T-helper 1 cell treated with Interleukin-12 subunit alpha and Interleukin-12 subunit beta and Interleukin-4 antibody, amounts not matched to agents 30 ng/mL and 1 ng/mL, for 36 hours (primary cell): Measurements from ENCODE around the gene NSUN2. TPM values are rescaled to one million over a fixed set of nuclear protein-coding genes. Genes with fewer than 3 reads are reported as not detected.
"Not testable (repeated sequence)": the region's sequence is repeated elsewhere in the genome, so short reads cannot be mapped to it uniquely, and the experiment has no call there.

Source experiments
- intact Hi-C: fragments of 100-400 bp; cut with micrococcal nuclease; formaldehyde crosslinking; loops from one replicate; pipeline ENCODE4 v1.15.1; 2024
- total RNA-seq: library from RNA; stranded (reverse); gene quantifications from 2 replicates; pipeline ENCODE4 v1.2.3, GENCODE V29; 2022

Gene NSUN2
- total RNA-seq, 1 donor from 2014 or later, result 93.4 TPM

DNA sequence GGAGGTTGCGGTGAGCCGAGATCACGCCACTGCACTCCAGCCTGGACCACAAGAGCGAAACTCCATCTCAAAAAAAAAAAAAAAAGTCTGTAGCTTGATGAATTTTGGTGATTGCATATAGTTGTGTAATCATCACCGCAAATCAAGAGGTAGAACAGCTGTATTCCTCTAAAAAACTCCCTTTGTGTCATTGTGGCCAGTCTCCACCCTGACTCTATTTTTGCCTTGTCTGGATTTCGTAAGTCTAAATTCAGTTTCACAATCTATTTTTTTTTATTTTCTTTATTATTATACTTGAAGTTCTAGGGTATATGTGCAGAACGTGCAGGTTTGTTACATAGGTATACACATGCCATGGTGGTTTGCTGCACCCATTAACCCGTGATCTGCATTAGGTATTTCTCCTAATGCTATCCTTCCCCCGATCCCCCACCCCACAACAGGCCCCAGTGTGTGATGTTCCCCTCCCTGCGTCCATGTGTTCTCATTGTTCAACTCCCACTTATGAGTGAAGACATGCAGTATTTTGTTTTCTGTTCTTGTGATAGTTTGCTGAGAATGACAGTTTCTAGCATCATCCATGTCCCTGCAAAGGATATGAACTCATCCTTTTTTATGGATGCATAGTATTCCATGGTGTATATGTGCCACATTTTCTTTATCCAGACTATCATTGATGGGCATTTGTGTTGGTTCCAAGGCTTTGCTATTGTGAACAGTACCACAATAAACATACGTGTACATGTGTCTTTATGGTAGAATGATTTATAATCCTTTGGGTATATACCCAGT is 12.9 kb upstream of the NSUN2 start:
- intact Hi-C loops, result not testable (repeated sequence)

DNA sequence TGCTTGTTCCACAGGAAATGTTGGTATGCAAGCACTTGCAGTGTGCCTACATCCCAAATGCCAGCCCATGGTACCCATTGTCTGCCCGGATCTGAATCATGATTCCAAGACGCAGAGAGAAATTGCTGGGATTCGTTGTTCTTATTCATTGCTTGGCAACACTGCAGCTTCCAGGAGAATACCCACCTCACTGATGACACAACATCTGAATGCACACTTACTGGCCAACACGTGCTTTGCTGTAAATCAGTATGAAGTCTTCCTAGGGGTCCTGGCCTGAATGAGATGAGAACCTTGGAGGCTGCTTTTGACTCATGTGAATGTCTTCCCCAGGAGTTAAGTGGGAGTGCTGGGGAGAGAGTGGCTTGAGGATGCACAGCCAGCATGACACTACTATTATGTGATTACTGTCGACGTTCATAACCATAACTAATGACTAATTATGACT is 12.0 kb upstream of the NSUN2 start:
- intact Hi-C loops, result no loop called here

DNA sequence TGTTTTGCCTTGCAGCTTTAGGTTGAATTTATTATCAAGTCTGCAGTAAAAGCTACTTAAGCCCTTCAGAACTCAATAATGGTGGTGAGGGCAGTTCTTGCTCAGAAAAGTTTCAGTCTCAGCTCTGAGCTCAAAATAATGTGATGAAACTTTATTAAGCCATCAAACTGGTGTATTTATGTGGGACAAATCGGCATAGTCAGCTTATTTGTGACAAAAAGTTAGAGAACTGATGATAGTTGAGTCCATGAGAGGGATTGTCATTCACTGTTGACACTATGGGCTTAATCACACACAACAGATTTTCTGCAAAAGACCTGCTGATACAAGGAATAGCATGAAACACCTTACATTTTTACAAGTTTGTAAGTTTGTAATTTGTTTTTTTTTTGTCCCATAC is 9.8 kb upstream of the NSUN2 start:
- intact Hi-C loops, result no loop called here

DNA sequence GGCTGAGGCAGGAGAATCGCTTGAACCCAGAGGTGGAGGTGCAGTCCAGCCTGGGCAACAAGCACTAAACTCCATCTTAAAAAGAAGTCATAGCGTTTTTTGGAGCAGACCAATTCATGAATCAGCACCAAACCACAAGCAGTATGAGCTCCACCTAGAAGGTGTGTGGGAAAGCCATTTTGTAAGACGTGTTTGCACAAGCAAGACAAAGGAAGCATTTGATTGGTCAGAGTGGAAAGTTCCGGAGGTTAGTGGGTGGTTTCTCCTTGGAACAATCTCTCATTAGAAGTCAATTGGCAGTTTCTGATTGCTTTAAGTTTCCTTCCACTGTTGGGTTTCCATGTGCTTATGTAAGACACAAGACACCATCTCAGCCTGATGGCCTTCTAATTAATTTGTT is 5.4 kb upstream of the NSUN2 start:
- intact Hi-C loops, result no loop called here

DNA sequence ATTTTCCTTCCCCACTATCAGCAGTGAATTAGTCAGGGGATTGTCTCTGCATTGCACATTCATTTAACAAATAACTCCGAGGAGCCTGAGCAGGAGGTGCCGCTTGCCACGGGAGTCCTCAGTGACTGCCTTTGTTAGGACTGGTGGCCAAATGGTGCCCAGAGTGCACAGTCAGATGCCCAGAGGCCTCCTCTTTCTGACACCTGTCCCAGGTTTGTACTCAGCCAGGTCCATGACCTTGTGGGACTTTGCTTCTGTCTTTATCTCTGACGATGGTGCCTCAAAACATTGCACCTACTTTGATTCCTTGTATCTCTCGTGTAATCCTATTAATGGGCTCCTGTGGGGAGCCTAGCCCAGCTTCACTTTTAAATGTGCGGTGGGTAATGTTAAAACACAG is 4.7 kb upstream of the NSUN2 start:
- intact Hi-C loops, result no loop called here

DNA sequence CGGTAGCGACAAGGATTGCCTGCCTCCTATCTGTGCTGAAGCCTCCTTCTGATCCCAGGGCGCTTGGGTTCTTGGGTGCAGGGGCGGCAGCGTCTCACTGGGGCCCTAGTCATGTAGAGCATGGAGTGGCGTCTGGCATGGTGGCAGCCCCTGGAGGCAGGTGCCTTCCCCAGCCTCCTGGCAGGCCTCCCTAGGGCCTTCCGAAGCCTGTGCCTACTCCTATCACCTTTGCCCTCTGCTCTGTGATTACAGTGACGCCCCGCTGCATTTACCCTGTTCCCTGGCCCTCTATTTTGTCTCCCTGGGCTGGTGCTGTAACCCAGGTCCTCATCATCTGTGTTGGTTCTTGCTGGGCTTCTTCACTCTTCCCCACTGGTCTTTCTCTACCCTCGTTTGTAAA is 4.2 kb upstream of the NSUN2 start:
- intact Hi-C loops, result no loop called here

DNA sequence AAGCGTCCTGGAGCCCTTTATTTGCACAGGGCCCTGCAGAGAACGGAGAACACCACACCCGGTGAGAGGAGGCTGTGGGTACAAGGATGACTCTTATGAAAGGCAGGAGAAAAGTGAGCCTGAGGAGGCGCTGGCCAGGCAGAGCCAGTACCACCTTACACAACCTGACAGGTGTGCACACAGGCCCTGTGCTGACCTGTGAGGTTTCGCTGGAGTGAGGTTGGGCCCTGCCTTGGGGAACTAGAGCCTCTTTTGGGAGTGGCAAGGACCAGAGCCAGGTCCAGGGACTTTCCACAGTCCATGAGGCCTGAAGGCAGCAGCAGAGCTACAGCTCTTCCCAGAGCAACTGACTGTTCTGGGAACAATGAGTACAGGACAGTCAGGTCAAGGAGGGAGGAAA is 3.4 kb upstream of the NSUN2 start:
- intact Hi-C loops, result no loop called here

DNA sequence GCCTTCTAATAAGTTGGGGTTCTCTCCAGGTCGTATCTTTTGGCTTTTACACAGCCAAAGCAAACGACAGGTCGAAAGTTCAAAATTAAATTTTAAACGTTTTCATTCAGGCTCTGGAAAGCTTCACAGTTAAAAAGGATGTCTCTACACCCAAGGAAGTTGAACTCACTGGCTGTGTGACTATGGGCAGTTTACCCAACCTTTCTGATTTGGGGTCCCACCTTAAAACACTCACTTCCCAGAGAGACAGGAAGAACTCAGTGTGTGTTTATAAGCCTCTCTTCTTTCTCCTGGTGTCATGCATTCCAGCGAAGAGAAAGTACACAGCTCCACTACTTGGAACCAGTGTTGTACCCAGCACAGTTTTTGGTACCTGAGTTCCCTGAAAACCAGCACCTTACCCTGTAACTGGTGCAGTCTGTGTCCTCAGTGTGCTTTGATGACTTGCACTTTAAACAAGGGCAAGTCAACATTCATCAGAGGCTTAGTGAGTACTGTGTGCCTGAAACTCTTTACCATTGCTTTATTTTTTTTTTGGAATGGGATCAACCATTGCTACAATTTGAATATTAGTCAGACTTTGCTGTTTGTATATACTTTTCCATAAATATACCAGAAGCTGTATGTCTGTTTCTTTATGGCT is 2.1 kb upstream of the NSUN2 start:
- intact Hi-C loops, result no loop called here

DNA sequence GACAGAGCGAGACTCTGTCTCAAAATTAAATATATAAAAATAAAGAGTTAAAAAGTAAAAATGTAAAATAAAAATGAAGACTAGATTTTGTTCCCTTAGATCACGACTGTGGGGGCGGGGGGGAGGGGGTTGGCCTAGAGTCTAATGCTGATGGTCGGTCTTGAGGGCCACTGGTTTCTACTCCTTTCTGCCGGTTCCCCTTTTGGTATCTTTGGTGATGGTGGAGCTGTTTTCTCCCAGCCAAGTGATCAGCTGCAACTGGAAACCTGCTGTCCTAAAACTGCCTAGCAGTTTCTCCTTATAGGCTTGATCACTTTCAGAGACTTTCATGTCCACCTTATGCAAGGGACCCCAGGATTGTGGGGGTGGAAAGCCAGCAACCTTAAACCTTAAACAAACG is 1.5 kb upstream of the NSUN2 start:
- intact Hi-C loops, result no loop called here

DNA sequence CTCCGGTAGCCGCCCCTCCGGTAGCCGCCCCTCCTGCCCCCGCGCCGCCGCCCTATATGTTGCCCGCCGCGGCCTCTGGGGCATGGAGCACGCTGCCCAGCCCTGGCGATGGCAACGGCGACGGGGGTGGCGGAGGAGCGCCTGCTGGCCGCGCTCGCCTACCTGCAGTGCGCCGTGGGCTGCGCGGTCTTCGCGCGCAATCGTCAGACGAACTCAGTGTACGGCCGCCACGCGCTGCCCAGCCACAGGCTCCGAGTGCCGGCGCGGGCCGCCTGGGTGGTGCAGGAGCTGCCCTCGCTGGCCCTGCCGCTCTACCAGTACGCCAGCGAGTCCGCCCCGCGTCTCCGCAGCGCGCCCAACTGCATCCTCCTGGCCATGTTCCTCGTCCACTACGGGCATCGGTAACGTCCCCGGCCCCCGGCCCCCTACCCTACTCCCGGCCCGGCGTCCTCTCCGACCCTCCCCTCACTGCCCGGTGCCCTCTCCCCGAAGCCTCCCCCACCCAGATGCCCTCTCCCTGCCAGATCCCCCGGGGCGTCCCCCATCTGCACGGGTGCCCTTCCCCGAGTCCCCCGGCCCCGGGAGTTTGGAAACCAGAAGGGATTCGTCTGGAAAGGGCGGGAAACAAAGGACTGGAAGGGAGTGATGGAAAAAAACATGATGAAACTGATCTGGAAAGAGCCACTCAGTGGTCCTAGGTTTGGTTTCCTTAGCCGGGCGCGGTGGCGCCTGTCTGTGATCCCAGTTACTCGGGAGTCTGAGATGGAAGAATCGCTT is 813 bp upstream of the NSUN2 start:
- intact Hi-C loops, result loop anchor here (1.0 to 2.0 kb wide), 10 partner anchors 80 to 1236 kb away; partner anchors contain the start of genes FASTKD3, ICE1, MED10 and MTRR

DNA sequence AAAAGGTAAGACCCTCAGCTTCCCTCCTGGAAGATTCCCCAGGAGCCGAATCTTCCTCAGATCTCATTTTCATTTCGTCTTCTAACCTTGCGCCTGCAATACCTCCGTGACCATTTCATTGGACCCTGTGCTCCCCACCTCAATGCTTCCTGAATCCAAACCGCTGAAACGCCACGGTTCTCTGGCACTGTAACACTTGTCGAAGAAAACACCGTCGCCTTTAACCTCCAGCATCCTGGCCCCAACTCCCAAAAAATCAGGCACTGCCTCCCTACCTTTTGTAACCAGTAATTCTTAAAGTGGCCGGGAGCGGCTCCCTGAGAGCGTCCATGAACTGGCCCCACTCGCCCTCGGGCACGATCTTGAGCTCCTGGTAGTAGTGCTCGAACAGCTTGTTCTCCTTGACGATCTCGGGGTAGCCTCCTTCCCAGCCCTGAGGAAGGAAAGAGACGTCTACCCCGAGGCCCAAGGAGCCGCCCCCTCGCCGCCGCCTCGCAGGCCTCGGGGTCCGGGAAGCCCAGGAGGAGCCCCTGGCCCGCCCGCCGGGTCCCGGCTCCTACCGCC is 438 bp downstream of the NSUN2 start:
- intact Hi-C loops, result loop anchor here (2.0 kb wide), 3 partner anchors 104 to 746 kb away; no protein-coding TSS in a partner anchor

DNA sequence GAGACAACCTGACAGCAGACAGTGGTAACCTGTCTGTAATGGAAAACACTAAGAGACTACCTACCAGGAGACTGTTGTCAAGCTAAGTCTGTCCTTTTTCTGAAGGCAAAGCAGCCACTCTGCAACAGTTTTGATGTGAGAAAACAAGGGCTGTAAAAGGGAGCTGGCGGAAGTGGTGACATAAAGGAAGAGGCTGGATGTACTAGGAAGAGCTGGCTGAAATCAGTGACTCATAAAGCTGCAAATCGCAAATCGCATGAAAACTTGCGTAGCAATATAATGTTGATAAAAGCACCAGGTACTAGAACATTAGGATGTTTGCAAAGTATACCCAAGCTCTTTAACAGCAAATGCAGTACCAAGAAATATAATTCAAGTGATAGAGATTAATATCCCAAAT is 1.4 kb downstream of the NSUN2 start:
- intact Hi-C loops, result no loop called here

DNA sequence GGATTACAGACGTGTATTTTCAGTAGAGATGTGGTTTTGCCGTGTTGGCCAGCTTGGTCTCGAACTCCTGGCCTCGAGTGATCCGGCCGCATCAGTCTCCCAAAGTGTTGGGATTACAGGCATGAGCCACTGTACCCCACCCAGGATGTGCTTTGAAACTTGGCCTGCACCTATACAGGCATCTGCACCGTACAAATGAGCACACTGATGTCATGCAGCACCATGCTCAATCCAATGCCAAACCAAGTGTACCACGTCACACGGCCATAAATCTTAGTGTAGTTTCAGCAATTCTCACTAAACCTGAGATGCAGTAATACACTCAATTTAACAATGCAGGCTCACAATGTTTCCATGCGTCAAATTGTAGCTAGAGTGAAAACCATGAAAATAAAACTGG is 6.3 kb downstream of the NSUN2 start:
- intact Hi-C loops, result no loop called here

DNA sequence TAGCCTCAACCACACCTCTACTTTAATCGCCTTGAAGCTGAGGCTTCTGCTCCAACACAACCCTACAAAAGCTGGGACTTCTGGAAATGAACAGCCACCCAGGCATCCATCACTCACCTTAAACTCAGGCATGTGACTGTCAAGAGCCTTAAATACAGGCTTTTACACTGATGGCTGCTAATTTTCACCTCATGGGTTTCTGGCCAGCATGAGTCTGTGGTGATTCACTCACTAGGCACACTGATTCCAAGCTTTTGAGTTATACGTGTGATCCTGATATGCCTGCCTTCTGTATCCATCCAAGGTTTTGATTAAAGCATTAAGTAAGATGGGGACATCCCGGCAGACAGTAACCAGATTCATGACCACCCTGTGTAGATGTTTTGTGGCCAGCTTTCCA is 8.9 kb downstream of the NSUN2 start:
- intact Hi-C loops, result no loop called here

DNA sequence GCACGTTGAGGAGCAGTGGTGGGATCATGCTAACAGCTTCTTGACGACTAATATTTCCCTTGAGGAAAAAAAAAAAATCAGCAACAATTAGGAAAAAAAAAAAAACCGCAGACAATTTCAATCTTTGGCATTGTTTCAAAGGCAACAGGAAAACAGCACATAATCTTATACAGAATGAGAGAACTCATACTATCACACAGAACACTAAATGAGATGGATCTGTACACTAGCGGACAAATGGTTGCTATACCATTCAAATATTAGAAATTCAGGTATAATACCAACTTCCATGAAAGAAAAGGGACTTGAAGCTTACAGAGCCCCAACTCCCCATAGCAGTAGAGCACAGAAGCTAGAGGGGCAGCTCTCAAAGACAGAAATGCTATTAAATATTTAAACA is 9.6 kb downstream of the NSUN2 start:
- intact Hi-C loops, result no loop called here

DNA sequence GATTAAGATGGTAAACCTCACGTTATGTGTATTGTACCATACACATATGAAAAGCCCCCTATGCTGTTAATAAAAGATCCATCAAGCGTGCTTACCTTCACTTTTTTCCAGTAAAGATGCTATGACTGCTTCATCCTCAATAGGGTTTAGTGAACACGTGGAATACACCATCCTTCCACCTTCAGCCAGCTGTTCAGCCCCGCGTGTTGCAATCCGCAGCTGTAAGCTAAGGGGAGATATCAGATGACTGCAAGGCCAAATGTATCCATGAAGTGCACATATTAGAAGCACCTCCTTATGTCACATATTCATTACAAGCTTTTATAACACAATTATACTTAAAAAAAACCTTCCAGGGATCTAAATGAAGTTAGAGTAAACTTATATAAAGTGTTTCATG is 16.2 kb downstream of the NSUN2 start:
- intact Hi-C loops, result loop anchor here (5.0 kb wide), 1 partner anchor 131 kb away; no protein-coding TSS in a partner anchor

DNA sequence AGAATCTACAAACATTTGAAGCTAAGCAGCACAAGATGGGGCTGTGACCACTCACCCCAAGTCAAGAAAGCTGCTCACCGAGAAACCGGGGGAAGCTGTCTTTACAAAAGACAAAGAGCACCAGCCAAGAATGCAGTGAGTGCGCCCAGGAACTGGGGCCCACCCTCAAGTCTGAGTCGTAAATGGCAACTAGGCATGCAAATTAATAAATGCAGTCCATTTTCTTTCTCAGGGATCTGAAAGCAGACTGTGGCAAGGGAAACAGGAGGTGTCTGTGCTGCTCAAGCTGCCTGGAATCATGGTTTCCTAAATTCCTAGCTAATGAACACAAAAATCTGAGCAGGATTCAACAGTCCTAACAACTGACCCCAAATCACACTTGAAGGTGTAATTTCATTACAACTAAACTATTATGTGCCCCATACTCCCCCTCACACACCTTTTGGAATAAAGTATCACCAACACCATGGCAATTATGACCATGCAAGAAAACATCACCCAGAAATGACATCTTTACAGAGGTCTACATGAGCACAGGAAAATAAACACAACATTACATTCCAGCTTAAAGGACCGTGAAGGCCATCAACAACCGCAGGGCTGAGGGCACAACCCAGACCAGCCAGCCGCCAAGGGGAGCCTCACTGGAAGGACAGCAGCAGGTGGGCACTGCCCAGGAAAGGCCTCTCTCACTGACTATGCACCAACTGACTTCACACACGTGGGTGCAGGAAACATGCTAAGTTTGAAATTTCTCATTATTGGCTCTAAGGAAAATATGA is 17.6 kb downstream of the NSUN2 start:
- intact Hi-C loops, result loop anchor here (5.0 kb wide), 1 partner anchor 132 kb away; no protein-coding TSS in a partner anchor

DNA sequence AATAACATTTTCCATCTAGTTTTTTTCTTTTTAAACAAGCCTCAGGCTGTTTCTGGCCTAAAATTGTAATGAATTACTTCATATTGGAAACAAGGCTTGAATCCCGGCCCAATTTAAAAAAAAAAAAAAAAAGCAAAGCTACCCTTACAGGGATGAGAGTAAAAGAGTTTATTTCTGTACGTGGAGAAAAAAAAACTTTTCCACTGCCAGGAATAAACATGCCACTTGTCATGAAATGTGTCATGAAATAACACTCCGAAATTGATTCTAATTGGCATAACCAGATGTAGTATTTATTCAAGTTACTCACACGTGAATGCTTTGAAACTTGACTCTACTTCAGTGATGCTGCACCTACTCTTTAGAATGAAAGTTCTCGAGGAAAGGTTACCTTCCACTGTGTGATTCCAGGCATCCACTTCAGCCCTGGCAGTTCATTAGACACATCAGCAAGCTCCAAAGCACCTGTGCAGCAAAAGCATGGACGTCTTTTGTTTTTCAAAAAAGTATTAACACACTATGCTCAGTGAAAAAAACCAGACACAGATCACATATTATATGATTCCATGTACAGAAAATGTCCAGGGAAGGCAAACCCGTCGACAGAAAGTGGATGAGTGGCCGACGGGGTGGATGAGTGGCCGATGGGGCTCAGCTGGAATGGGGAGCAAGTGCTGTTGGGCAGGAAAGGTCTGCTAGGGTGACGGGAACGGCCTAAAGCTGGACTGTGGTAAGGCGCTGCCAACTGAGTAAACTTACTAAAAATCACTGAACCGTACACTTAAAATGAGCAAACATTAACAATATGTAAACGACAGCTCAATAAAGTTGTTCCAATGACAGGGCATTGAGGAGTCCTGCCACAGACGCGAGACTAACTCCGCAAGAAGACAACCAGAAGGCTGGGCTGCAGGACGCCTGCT is 21.2 kb downstream of the NSUN2 start:
- intact Hi-C loops, result no loop called here

DNA sequence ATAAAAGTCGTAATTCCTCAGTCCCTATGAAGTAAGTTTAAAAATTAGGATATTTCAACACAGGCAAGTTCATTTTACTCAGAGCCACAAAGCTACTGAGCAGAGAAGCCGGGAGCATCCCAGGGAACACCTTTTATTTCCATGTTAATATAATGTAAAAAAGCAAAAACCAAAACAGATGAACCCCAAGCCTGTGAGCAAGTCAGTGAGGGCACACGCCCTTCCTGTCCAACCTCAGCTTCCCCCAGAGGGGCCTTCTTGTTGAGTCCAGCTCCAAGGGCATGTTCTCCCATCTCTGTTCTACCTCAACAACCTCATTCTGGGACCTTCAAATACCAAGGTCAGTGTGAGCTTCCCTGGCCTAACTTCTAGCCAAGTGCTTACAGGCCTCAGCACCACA is 24.8 kb downstream of the NSUN2 start:
- intact Hi-C loops, result no loop called here

DNA sequence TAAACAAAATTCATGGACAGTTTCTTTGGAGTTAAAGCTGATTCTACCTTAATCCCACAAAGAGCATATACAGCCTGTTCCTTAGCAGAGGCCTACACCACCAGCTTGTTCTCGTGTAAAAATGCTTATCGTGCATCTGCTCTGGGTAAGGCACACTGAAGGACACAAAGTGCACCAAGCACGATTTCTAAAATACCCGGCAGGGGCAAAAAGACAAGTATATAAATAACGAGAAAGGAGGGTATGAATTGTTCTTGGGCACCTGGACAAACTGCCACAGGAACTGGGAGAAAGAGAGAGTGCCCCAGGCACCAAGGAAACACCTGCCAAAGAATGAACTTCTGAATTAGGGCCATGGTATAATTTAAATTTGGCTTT is 25.3 kb downstream of the NSUN2 start:
- intact Hi-C loops, result no loop called here
